Measurements from ENCODE around the gene CPNE7.

Gene CPNE7

DNA sequence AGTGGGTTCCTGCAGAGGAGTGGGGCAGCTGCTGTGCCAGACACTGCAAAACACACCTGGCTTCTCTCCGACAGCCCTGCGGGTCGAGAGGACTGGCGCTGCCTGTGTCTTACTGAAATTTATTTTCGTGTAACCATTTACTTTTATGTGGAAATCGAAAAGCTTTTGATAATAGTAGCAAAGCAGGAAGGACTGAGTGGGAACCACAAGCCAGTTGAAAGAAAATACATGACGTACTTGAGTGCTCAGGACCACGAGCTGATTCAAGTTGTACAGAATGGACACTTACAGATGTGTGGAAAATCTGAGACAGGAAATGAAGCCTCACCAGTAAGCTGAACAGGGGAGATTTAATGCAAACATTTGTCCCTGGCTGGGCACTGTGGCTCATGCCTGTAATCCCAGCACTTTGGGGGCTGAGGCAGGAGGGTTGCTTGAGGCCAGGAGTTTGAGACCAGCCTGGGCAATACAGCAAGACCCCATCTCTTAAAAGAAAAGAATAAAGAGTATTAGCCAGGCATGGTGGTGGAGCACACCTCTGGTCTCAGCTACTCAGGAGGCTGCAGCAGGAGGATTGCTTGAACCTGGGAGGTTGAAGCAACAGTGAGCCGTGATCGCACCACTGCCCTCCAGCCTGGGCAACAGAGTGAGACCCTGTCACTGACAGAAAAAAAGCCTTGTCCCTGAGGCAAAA, 26.4 kb upstream of the CPNE7 start:
- DNase-seq (ENCODE audit: low read depth in 2 of 2) = no peak

- no peak for DNase-seq (ENCODE audit: low read depth in 2 of 2)
Observed at GRCh38 chr16:89550421-89551007, 25.0 kb upstream of the CPNE7 start.

DNA sequence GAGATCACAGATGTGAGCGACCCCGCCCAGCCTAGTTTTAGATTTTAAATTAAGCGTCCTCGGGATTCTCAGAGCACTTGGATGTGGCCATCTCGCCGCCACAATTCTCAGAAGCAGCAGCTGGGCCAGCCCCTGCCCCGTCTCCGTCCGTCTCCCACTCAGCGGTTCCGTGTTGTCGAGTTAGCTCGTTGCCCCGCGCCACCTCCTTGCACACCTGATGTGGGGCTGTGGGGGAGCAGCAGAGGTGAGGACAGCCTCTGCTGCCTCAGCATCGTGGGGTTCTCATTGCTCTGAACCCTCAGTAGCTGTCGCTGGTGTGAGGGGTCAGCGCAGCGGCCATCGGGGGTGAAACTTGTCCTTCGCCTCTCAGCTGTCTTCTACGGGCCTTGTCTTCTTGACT, 23.2 kb upstream of the CPNE7 start:
- no peak for DNase-seq (ENCODE audit: low read depth in 2 of 2)

- no peak for DNase-seq (ENCODE audit: low read depth in 2 of 2)
Observed at GRCh38 chr16:89552913-89553312, 22.6 kb upstream of the CPNE7 start.

DNA sequence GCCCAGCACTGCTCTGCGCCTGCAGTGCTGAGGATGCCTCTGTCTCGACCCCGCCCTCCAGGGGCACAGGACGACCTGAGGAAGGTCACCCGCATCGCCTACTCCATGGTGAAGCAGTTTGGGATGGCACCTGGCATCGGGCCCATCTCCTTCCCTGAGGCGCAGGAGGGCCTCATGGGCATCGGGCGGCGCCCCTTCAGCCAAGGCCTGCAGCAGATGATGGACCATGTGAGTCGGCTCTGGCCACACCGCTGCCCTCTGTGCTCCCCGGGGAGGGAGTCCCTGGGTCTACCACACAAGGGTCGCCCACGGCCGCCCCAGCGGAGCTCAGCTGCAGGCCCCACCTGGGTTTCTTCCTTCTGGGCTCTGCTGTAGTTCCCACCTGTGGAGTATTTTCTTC, 21.8 kb upstream of the CPNE7 start:
- DNase-seq (ENCODE audit: low read depth in 2 of 2) = no peak

DNA sequence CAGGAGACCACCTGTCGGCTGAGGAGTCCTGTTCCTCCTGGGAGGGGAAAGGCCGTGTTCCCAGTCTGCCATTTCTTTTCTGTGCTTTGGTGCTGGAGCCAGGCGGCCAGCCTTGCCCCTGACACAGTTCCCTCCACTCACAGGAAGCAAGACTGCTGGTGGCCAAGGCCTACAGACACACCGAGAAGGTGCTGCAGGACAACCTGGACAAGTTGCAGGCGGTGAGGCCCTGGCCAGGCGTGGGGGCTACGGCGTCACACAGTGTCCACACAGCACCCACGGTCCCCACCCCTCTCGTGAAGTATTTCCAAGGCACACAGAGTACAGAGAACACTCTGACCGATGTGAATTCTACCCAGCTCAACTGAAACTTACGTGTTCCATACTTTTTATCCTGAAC, 21.2 kb upstream of the CPNE7 start:
- no peak for DNase-seq (ENCODE audit: low read depth in 2 of 2)

- DNase-seq (ENCODE audit: low read depth in 2 of 2) = no peak
Observed at GRCh38 chr16:89555265-89555664, 20.3 kb upstream of the CPNE7 start.

DNA sequence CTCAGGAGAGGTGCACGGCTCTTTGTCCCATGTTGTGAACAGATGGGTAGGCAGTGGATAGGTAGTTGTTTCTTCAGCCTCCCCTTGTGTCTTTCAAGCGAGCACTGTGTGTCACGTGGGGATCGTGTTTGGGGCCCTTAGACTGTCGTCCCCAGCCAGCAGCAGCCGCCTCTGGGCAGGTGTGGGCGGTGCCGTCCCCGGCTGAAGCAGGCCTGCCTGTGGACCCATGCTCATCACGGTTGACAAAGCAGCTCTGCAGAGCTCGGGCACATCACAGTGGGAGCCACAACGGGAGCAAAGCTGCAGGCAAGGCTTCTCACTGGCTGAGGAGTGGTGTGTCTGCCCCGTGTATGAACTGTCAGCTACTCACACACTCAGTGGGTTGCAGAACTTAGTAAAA, 19.8 kb upstream of the CPNE7 start:
- no peak for DNase-seq (ENCODE audit: low read depth in 2 of 2)

DNA sequence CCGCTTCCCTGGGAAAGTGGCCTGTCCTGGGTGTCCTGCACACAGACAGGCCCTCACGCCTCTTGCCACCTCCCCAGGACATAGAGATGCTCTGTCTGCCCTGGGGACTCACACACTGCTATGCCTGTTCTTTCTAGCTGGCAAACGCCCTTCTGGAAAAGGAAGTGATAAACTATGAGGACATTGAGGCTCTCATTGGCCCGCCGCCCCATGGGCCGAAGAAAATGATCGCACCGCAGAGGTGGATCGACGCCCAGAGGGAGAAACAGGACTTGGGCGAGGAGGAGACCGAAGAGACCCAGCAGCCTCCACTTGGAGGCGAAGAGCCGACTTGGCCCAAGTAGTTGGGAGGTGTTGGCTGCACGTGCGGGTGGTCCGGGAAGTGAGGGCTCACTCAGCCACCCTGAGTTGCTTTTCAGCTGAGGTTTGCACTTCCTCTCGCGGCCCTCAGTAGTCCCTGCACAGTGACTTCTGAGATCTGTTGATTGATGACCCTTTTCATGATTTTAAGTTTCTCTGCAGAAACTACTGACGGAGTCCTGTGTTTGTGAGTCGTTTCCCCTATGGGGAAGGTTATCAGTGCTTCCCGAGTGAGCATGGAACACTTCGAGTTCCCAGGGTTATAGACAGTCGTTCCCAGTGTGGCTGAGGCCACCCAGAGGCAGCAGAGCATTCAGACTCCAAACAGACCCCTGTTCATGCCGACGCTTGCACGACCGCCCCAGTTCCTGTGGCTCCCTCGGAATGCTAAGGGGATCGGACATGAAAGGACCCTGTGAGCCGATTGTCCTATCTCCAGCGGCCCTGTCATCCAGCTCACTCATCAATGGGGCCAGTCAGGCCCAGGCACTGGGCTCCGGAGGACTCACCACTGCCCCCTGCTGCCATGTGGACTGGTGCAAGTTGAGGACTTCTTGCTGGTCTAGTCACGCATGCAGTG, 18.5 kb upstream of the CPNE7 start:
- DNase-seq (ENCODE audit: low read depth in 2 of 2) = peak; percentile 68 to 73

- DNase-seq (ENCODE audit: low read depth in 2 of 2) = no peak
Observed at GRCh38 chr16:89557690-89558490, 17.7 kb upstream of the CPNE7 start.

GRCh38 chr16:89560378-89561141, 15.0 kb upstream of the CPNE7 start, which contains the start of gene RPL13:
Gene RPL13 (plus strand): TSS chr16:89560682. CDS start chr16:89560960, 278 bp downstream.
- DNase-seq (ENCODE audit: low read depth in 2 of 2) = peak; percentile 89 to 92

- no peak for DNase-seq (ENCODE audit: low read depth in 2 of 2)
Observed at GRCh38 chr16:89561142-89561883, 14.2 kb upstream of the CPNE7 start.

DNA sequence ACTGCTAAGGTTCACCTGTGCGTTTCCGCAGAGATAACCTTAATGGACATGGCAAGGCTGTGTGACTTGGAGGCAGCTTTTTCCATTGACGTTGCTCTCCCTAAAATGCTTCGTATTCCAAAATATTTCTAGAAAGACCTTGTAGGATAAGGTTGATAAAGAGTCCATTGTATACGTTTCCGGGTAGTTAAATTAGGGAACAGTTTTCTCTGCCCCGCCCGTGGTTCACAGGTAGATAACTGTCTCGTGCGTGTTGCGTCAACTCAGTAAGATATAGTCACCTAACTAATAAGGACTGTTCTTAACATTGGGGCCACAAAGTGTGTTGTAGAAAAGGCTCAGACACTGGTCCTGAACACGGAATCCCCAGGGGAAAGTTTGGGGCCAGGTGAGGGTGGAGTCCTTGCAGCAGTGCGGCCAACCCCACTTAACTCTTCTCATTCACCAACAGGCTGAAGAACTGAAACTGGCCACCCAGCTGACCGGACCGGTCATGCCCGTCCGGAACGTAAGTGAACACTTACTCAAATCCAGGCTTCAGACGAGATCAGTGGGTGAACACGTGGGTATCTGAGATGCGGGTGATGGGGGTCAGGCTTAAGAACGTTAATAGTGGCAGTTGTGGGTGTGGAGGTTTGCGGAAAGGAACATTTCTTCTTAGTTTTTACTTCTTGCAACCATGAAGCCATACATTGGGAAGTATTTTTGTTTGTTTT, 13.5 kb upstream of the CPNE7 start:
- no peak for DNase-seq (ENCODE audit: low read depth in 2 of 2)

DNA sequence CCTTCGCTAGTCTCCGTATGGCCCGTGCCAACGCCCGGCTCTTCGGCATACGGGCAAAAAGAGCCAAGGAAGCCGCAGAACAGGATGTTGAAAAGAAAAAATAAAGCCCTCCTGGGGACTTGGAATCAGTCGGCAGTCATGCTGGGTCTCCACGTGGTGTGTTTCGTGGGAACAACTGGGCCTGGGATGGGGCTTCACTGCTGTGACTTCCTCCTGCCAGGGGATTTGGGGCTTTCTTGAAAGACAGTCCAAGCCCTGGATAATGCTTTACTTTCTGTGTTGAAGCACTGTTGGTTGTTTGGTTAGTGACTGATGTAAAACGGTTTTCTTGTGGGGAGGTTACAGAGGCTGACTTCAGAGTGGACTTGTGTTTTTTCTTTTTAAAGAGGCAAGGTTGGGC, 12.6 kb upstream of the CPNE7 start:
- no peak for DNase-seq (ENCODE audit: low read depth in 2 of 2)

DNA sequence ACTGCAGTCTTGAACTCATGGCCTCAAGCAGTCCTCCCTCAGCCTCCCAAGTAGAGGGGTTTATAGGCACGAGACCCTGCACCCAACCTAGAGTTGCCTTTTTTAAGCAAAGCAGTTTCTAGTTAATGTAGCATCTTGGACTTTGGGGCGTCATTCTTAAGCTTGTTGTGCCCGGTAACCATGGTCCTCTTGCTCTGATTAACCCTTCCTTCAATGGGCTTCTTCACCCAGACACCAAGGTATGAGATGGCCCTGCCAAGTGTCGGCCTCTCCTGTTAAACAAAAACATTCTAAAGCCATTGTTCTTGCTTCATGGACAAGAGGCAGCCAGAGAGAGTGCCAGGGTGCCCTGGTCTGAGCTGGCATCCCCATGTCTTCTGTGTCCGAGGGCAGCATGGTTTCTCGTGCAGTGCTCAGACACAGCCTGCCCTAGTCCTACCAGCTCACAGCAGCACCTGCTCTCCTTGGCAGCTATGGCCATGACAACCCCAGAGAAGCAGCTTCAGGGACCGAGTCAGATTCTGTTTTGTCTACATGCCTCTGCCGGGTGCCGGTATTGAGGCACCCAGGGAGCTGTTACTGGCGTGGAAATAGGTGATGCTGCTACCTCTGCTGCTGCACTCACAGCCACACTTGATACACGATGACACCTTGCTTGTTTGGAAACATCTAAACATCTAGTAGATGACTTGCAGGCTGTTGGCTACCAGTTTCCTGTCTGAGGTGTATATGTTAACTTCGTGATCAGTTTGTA, 11.7 kb upstream of the CPNE7 start:
- DNase-seq (ENCODE audit: low read depth in 2 of 2) = no peak

- DNase-seq (ENCODE audit: low read depth in 2 of 2) = no peak
Observed at GRCh38 chr16:89564476-89565255, 10.9 kb upstream of the CPNE7 start.

GRCh38 chr16:89565256-89565505, 10.4 kb upstream of the CPNE7 start:
- DNase-seq (ENCODE audit: low read depth in 2 of 2) = no peak

Data from stimulated activated CD8-positive, alpha-beta memory T cell treated with anti-CD3 and anti-CD28 coated beads, Interleukin-15, amount 100 ng/mL, for 48 hours (primary cell).